Uterus (tissue), 2 donors: ENCODE data around the gene BMP6.

ENCODE experiments used
- POLR2A ChIP-seq, 2 donors: fragments of 450-650 bp; IDR thresholded peaks; one replicate each; pipeline ENCODE4 v1.6.1; 2016; ENCODE audit warnings: antibody characterized with exemption in 2 of 2, mild to moderate bottlenecking in 1 of 2, moderate library complexity in 1 of 2
- TF ChIP-seq, protein P1 (sequence below), 4 experiments: fragments of 200-600 bp in 2 of 4; fragments of 450-650 bp in 2 of 4; sonication (generic) in 2 of 4; IDR thresholded peaks; one replicate each; pipeline ENCODE4 v1.5.1; 2016 to 2019; ENCODE audit warnings: antibody characterized with exemption in 4 of 4, mild to moderate bottlenecking in 2 of 4, moderate library complexity in 1 of 4

DNA sequence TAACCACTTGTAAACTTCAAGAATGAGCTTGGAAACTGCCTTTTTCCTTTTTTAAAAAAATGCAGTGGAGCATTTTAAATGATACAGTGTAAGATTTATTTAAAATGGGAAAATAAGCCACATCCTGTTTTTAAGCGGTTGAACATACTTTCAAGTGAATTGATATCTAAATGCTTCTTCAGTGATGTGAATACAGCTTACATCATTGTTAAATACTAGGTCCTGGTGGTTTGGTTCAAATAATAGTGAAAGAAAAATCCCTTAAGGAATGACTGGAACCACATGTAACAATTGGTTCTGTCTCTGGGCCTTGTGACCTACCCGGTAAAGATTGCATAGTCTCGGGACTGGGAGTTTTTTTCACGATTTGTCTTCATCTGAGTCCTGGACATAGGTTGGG is 44.2 kb downstream of the BMP6 start:
- TF ChIP-seq, protein P1, sequence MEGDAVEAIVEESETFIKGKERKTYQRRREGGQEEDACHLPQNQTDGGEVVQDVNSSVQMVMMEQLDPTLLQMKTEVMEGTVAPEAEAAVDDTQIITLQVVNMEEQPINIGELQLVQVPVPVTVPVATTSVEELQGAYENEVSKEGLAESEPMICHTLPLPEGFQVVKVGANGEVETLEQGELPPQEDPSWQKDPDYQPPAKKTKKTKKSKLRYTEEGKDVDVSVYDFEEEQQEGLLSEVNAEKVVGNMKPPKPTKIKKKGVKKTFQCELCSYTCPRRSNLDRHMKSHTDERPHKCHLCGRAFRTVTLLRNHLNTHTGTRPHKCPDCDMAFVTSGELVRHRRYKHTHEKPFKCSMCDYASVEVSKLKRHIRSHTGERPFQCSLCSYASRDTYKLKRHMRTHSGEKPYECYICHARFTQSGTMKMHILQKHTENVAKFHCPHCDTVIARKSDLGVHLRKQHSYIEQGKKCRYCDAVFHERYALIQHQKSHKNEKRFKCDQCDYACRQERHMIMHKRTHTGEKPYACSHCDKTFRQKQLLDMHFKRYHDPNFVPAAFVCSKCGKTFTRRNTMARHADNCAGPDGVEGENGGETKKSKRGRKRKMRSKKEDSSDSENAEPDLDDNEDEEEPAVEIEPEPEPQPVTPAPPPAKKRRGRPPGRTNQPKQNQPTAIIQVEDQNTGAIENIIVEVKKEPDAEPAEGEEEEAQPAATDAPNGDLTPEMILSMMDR (IDR thresholded peaks at IDR 0.05) = no peak
- TF ChIP-seq POLR2A (IDR thresholded peaks at IDR 0.05) = no peak
